ENCODE measurements around the gene MEAF6. TPM values are rescaled to one million over a fixed set of nuclear protein-coding genes. Genes with fewer than 3 reads are reported as not detected.
A peak's percentile ranks its signal among the peaks of the same experiment; 100 is the strongest.

The MEAF6 gene
- total and polyA plus RNA-seq, 12 donors: 27.8 to 59.9 (median 37.7) TPM

DNA sequence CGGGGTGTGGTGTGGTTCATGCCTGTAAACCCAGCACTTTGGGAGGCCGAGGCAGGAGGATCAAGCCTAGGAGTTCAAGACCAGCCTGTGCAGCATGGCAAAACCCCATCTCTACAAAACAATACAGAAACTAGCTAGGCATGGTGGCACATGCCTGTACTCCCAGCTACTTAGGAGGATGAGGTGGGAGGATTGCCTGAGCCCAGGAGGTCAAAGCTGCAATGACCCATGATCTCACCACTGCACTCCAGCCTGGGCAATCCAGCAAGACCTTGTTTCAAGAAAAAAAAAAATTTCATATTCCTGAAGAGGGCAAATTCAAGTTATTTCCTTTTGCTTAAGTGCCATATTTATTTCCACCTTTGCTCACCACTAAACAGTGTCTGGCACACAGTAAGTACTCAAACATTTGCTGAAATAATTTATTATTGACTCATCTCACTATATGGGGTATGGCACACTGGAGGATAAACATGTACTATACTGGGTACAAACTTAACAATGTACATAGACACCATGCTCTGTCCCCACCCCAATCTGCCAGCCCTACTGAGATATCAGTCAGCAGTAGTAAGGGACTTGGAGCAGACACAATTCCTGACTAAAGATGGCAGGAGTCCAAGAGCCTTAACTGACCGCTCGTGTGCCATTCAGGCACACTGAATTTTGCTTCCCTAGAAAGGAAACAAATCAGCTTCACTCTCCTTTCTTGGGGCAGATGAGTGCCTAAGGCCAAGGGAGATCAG, 15.5 kb downstream of the MEAF6 start:
- Histone ChIP-seq H3K9me3 (no peaks in the 10 kb centered on the region), H3K4me1 (peaks cover 0 to 32% (median 14%) of the 10 kb centered on the region in 9 donors), H3K27me3 (no peaks in the 10 kb centered on the region), H3K27ac (peak overlapping the region in 5 of 10 donors; percentile 10 to 61 (median 28)), H3K36me3 (peaks cover 0 to 100% (median 22%) of the 10 kb centered on the region in 9 donors), H3K4me3 (no peak overlapping the region)
- DNase-seq: peak in 1 of 2 donors; percentile 57
- TF ChIP-seq, protein P1, sequence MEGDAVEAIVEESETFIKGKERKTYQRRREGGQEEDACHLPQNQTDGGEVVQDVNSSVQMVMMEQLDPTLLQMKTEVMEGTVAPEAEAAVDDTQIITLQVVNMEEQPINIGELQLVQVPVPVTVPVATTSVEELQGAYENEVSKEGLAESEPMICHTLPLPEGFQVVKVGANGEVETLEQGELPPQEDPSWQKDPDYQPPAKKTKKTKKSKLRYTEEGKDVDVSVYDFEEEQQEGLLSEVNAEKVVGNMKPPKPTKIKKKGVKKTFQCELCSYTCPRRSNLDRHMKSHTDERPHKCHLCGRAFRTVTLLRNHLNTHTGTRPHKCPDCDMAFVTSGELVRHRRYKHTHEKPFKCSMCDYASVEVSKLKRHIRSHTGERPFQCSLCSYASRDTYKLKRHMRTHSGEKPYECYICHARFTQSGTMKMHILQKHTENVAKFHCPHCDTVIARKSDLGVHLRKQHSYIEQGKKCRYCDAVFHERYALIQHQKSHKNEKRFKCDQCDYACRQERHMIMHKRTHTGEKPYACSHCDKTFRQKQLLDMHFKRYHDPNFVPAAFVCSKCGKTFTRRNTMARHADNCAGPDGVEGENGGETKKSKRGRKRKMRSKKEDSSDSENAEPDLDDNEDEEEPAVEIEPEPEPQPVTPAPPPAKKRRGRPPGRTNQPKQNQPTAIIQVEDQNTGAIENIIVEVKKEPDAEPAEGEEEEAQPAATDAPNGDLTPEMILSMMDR (IDR thresholded peaks at IDR 0.05): no peak
- 47 to 51% methylated on average over 4 of the region's 4 CpGs for WGBS, 2 donors
- intact Hi-C loops (cut with DNase I): no loop called here
- ATAC-seq: peak; percentile 69 to 97 (median 88)

DNA sequence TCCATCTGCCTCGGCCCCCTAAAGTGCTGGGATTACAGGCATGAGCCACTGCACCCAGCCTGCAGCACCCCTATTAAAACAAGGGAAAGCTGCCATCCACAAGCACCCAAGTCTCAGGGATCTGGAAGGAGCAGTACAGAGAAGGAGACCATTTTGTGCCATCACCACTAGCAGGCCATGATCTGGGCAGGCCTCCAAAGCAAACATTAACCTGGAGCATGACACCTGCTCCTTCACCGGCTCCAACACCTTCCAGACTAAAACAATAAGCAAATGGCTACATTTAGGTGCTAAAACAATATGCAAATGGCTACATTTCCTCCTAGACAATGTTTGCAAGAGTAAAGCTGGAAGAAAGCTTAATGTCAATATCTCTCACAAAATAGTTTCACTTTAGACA, 16.7 kb downstream of the MEAF6 start:
- TF ChIP-seq, protein P1 (IDR thresholded peaks at IDR 0.05): no peak
- Histone ChIP-seq H3K27ac (no peak overlapping the region), H3K4me3 (no peak overlapping the region), H3K9me3 (no peaks in the 10 kb centered on the region), H3K27me3 (no peaks in the 10 kb centered on the region), H3K4me1 (peaks cover 0 to 32% (median 14%) of the 10 kb centered on the region in 9 donors), H3K36me3 (peaks cover 0 to 100% (median 34%) of the 10 kb centered on the region in 9 donors)
- intact Hi-C loops (cut with DNase I): no loop called here
- DNase-seq (no peak), ATAC-seq (no peak)
- WGBS, 2 donors: 91 to 99% methylated on average over 2 of the region's 2 CpGs

GRCh38 chr1:37495875-37496274, 18.7 kb downstream of the MEAF6 start:
- Histone ChIP-seq H3K36me3 (peaks cover 0 to 100% (median 33%) of the 10 kb centered on the region in 9 donors), H3K4me3 (no peak overlapping the region), H3K4me1 (peaks cover 0 to 26% (median 14%) of the 10 kb centered on the region in 9 donors), H3K9me3 (no peaks in the 10 kb centered on the region), H3K27ac (no peak overlapping the region), H3K27me3 (no peaks in the 10 kb centered on the region)
- intact Hi-C loops (cut with DNase I): no loop called here
- DNase-seq: no peak
- 83 to 87% methylated on average over 1 of the region's 1 CpG for WGBS, 2 donors
- TF ChIP-seq, protein P1 (IDR thresholded peaks at IDR 0.05): no peak
- no peak for ATAC-seq

GRCh38 chr1:37493336-37494098, 21.0 kb downstream of the MEAF6 start:
- H3K36me3 ChIP-seq: peaks cover 0 to 100% (median 25%) of the 10 kb centered on the region in 9 donors
- no peaks in the 10 kb centered on the region for H3K9me3 ChIP-seq
- peaks cover 0 to 10% (median 0%) of the 10 kb centered on the region in 9 donors for H3K4me1 ChIP-seq
- DNase-seq: no peak
- no peaks in the 10 kb centered on the region for H3K27me3 ChIP-seq
- TF ChIP-seq, protein P1 (IDR thresholded peaks at IDR 0.05): no peak
- no peak for ATAC-seq
- intact Hi-C loops (cut with DNase I): no loop called here
- H3K4me3 ChIP-seq: no peak overlapping the region
- WGBS, 2 donors: 84 to 90% methylated on average over 2 of the region's 2 CpGs
- H3K27ac ChIP-seq: no peak overlapping the region
